HL-60 (cell line): ENCODE results near the gene SHC3.

Experiments used
- DNase-seq, 2 experiments: peaks; one replicate each; pipeline ENCODE4 v3.0.0-alpha.2; 2010 to 2020; ENCODE audit warnings: low read depth in 1 of 2, low spot score in 1 of 2
- H3K27ac ChIP-seq: fragments of 250-450 bp; sonication (Bioruptor Pico); replicated peaks from 2 replicates; pipeline ENCODE4 v1.5.1; 2020; ENCODE audit warnings: mild to moderate bottlenecking, moderate library complexity
- H3K27me3 ChIP-seq: fragments of 250-450 bp; sonication (Bioruptor Pico); 2 replicates; pipeline ENCODE4 v1.5.1; 2021; ENCODE audit warnings: mild to moderate bottlenecking, moderate library complexity; ENCODE audit not compliant: insufficient read depth, poor library complexity, severe bottlenecking
- H3K4me3 ChIP-seq: replicated peaks from 2 replicates; pipeline ENCODE4 v1.5.1; 2011; ENCODE audit warnings: mild to moderate bottlenecking, control low read depth, low read length; ENCODE audit not compliant: insufficient read depth
- GABPA ChIP-seq: IDR thresholded peaks from 2 replicates; pipeline ENCODE4 v1.6.1; 2012; ENCODE audit warnings: low read depth
- POLR2AphosphoS5 ChIP-seq: IDR thresholded peaks from 2 replicates; pipeline ENCODE4 v1.6.1; 2012; ENCODE audit warnings: low read depth
- SPI1 ChIP-seq: IDR thresholded peaks from 2 replicates; pipeline ENCODE4 v1.6.1; 2012; ENCODE audit warnings: low read depth, mild to moderate bottlenecking, borderline replicate concordance
- TF ChIP-seq, protein P1 (sequence below): IDR thresholded peaks from one replicate; pipeline ENCODE4 v1.5.1; 2011; ENCODE audit warnings: low read length, control low read depth, inconsistent platforms; ENCODE audit not compliant: insufficient read depth
- TF ChIP-seq, protein P2 (sequence below): IDR thresholded peaks from 2 replicates; pipeline ENCODE4 v1.6.1; 2012; ENCODE audit warnings: low read depth; ENCODE audit not compliant: insufficient replicate concordance

SHC3 gene

GRCh38 chr9:88993871-88994460 is 184.7 kb downstream of the SHC3 start:
- H3K27me3 ChIP-seq = no peaks in the 10 kb centered on the region
- no peak overlapping the region; the same call in 1 of the 2 replicates for H3K4me3 ChIP-seq
- no peak for DNase-seq
- H3K27ac ChIP-seq = no peak overlapping the region
- TF ChIP-seq GABPA (no peak), SPI1 (no peak), POLR2AphosphoS5 (no peak)
- TF ChIP-seq, protein P1, sequence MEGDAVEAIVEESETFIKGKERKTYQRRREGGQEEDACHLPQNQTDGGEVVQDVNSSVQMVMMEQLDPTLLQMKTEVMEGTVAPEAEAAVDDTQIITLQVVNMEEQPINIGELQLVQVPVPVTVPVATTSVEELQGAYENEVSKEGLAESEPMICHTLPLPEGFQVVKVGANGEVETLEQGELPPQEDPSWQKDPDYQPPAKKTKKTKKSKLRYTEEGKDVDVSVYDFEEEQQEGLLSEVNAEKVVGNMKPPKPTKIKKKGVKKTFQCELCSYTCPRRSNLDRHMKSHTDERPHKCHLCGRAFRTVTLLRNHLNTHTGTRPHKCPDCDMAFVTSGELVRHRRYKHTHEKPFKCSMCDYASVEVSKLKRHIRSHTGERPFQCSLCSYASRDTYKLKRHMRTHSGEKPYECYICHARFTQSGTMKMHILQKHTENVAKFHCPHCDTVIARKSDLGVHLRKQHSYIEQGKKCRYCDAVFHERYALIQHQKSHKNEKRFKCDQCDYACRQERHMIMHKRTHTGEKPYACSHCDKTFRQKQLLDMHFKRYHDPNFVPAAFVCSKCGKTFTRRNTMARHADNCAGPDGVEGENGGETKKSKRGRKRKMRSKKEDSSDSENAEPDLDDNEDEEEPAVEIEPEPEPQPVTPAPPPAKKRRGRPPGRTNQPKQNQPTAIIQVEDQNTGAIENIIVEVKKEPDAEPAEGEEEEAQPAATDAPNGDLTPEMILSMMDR = no peak
- TF ChIP-seq, protein P2, sequence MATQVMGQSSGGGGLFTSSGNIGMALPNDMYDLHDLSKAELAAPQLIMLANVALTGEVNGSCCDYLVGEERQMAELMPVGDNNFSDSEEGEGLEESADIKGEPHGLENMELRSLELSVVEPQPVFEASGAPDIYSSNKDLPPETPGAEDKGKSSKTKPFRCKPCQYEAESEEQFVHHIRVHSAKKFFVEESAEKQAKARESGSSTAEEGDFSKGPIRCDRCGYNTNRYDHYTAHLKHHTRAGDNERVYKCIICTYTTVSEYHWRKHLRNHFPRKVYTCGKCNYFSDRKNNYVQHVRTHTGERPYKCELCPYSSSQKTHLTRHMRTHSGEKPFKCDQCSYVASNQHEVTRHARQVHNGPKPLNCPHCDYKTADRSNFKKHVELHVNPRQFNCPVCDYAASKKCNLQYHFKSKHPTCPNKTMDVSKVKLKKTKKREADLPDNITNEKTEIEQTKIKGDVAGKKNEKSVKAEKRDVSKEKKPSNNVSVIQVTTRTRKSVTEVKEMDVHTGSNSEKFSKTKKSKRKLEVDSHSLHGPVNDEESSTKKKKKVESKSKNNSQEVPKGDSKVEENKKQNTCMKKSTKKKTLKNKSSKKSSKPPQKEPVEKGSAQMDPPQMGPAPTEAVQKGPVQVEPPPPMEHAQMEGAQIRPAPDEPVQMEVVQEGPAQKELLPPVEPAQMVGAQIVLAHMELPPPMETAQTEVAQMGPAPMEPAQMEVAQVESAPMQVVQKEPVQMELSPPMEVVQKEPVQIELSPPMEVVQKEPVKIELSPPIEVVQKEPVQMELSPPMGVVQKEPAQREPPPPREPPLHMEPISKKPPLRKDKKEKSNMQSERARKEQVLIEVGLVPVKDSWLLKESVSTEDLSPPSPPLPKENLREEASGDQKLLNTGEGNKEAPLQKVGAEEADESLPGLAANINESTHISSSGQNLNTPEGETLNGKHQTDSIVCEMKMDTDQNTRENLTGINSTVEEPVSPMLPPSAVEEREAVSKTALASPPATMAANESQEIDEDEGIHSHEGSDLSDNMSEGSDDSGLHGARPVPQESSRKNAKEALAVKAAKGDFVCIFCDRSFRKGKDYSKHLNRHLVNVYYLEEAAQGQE = no peak

GRCh38 chr9:88993327-88993726 is 185.3 kb downstream of the SHC3 start:
- Histone ChIP-seq H3K27me3 (no peaks in the 10 kb centered on the region), H3K27ac (no peak overlapping the region), H3K4me3 (peak overlapping the region; percentile 83)
- DNase-seq = no peak
- TF ChIP-seq GABPA (no peak), SPI1 (no peak), POLR2AphosphoS5 (no peak)
- TF ChIP-seq, protein P2 = no peak
- TF ChIP-seq, protein P1 = no peak

- Histone ChIP-seq H3K27me3 (no peaks in the 10 kb centered on the region), H3K27ac (no peak overlapping the region), H3K4me3 (peak overlapping the region; percentile 83)
- TF ChIP-seq, protein P2 = no peak
- TF ChIP-seq GABPA (no peak), POLR2AphosphoS5 (no peak), SPI1 (no peak)
- no peak for DNase-seq
Observed at GRCh38 chr9:88992556-88992955, 186.1 kb downstream of the SHC3 start.
